Activated naive CD8-positive, alpha-beta T cell treated with anti-CD3 and anti-CD28 coated beads, Interleukin-2, amount 10 ng/mL, durations not matched to agents 7 days and 5 days (primary cell): ENCODE results near the gene NFE2L1. TPM values are rescaled to one million over a fixed set of nuclear protein-coding genes. Genes with fewer than 3 reads are reported as not detected.
A peak's percentile ranks its signal among the peaks of the same experiment; 100 is the strongest.

Source experiments
- ATAC-seq: fragments of 150-1000 bp; cut with Tn5 transposase; one replicate; pipeline ENCODE4 v1.10.0; 2021; ENCODE audit warnings: low read depth, moderate library complexity
- POLR2A ChIA-PET: fragments of 350-600 bp; sonication (Branson Sonifier 250); formaldehyde crosslinking; loops from one replicate; lab custom pipeline; 2021; ENCODE audit warnings: antibody characterized with exemption; lab: Charles Lee
- DNase-seq: peaks from one replicate; pipeline ENCODE4 v3.0.0; 2021
- H3K27ac Mint-ChIP-seq: one replicate; pipeline ENCODE4 v1.8.0; 2022; ENCODE audit warnings: mild to moderate bottlenecking, mixed read lengths
- H3K27me3 Mint-ChIP-seq: one replicate; pipeline ENCODE4 v1.8.0; 2022; ENCODE audit warnings: mild to moderate bottlenecking, moderate library complexity, mixed read lengths
- H3K36me3 Mint-ChIP-seq: one replicate; pipeline ENCODE4 v1.8.0; 2021; ENCODE audit warnings: mild to moderate bottlenecking, mixed read lengths
- H3K4me1 Mint-ChIP-seq: one replicate; pipeline ENCODE4 v1.8.0; 2021; ENCODE audit warnings: mixed read lengths
- H3K4me3 Mint-ChIP-seq: one replicate; pipeline ENCODE4 v1.8.0; 2022; ENCODE audit warnings: mild to moderate bottlenecking, moderate library complexity, mixed read lengths
- H3K9me3 Mint-ChIP-seq: one replicate; pipeline ENCODE4 v1.8.0; 2021; ENCODE audit warnings: mixed read lengths
- microRNA-seq: library from miRNA; unstranded; fragments of <30 nt; microRNA quantifications from one replicate; pipeline ENCODE4 v1.2.0, GENCODE V29; 2022
- total RNA-seq, 2 experiments: library from RNA; stranded (reverse); gene quantifications; one replicate each; pipeline ENCODE4 v1.2.3, GENCODE V29; 2021

NFE2L1 gene
- total RNA-seq, 2 experiments from 2014 or later: 62.2 to 63.1 TPM

- peaks cover 13% of the 10 kb centered on the region for H3K36me3 Mint-ChIP-seq
- no peaks in the 10 kb centered on the region for H3K9me3 Mint-ChIP-seq
- H3K4me3 Mint-ChIP-seq: peak within 1 kb of the TSS; percentile 97
- POLR2A ChIA-PET: interaction anchor here (0.6 to 5.9 kb wide), 5 partner anchors 11 to 1510 kb away, joined by 3 to 45 read pairs (median 3); partner anchors contain the start of gene NFE2L1
- DNase-seq: peak; percentile 97
- peak; percentile 97 for ATAC-seq
- H3K27me3 Mint-ChIP-seq: no peaks in the 10 kb centered on the region
- peak within 1 kb of the TSS; percentile 94 for H3K27ac Mint-ChIP-seq
- H3K4me1 Mint-ChIP-seq: peaks cover 41% of the 10 kb centered on the region
Observed at GRCh38 chr17:48101012-48101720, 53.0 kb downstream of the NFE2L1 start, which contains the start of gene CBX1. Gene CBX1 (minus strand): TSS chr17:48101478. CDS start chr17:48077004, 24,474 bp downstream.

GRCh38 chr17:48102043-48102750 lies 54.0 kb downstream of the NFE2L1 start:
- no peaks in the 10 kb centered on the region for H3K27me3 Mint-ChIP-seq
- peaks cover 13% of the 10 kb centered on the region for H3K36me3 Mint-ChIP-seq
- peaks cover 44% of the 10 kb centered on the region for H3K4me1 Mint-ChIP-seq
- H3K9me3 Mint-ChIP-seq: no peaks in the 10 kb centered on the region
- ATAC-seq: no peak
- peak overlapping the region; percentile 86 for H3K27ac Mint-ChIP-seq
- POLR2A ChIA-PET: interaction anchor here (0.6 to 5.9 kb wide), 4 partner anchors 10 to 148 kb away, joined by 3 to 45 read pairs (median 3); no protein-coding TSS in a partner anchor
- peak overlapping the region; percentile 70 for H3K4me3 Mint-ChIP-seq
- no peak for DNase-seq

- H3K4me1 Mint-ChIP-seq: peaks cover 43% of the 10 kb centered on the region
- H3K4me3 Mint-ChIP-seq: peak overlapping the region; percentile 71
- no peak for ATAC-seq
- no peaks in the 10 kb centered on the region for H3K27me3 Mint-ChIP-seq
- H3K36me3 Mint-ChIP-seq: peaks cover 14% of the 10 kb centered on the region
- DNase-seq: no peak
- POLR2A ChIA-PET: interaction anchor here (0.6 to 5.9 kb wide), 9 partner anchors 9 to 1242 kb away, joined by 3 to 45 read pairs (median 4); partner anchors contain the start of gene PNPO
- H3K27ac Mint-ChIP-seq: peak overlapping the region; percentile 86
- no peaks in the 10 kb centered on the region for H3K9me3 Mint-ChIP-seq
Observed at GRCh38 chr17:48102798-48103715, 54.9 kb downstream of the NFE2L1 start.

- Mint-ChIP-seq H3K4me3 (peak overlapping the region; percentile 32), H3K4me1 (peaks cover 48% of the 10 kb centered on the region), H3K9me3 (no peaks in the 10 kb centered on the region), H3K27me3 (no peaks in the 10 kb centered on the region), H3K27ac (peak overlapping the region; percentile 72), H3K36me3 (peaks cover 14% of the 10 kb centered on the region)
- POLR2A ChIA-PET: interaction anchor here (5.9 kb wide), 1 partner anchor 8 kb away, joined by 45 read pairs; no protein-coding TSS in a partner anchor
- DNase-seq: no peak
- ATAC-seq: no peak
Observed at GRCh38 chr17:48104440-48104839, 56.3 kb downstream of the NFE2L1 start.

- POLR2A ChIA-PET: interaction anchor here (0.6 to 3.2 kb wide), 4 partner anchors 12 to 86 kb away, joined by 3 to 18 read pairs (median 8); partner anchors contain the start of gene NFE2L1
- Mint-ChIP-seq H3K27me3 (no peaks in the 10 kb centered on the region), H3K9me3 (no peaks in the 10 kb centered on the region), H3K27ac (peak overlapping the region; percentile 99), H3K4me3 (peak overlapping the region; percentile 100), H3K4me1 (peaks cover 52% of the 10 kb centered on the region), H3K36me3 (peaks cover 21% of the 10 kb centered on the region)
- ATAC-seq (no peak), DNase-seq (no peak)
Observed at GRCh38 chr17:48106802-48107136, 58.6 kb downstream of the NFE2L1 start.

GRCh38 chr17:48107137-48108055 lies 59.2 kb downstream of the NFE2L1 start, which contains the start of gene SNX11:
Gene SNX11 (plus strand): TSS chr17:48107766. CDS start chr17:48112044, 4,278 bp downstream.
- Mint-ChIP-seq H3K9me3 (no peaks in the 10 kb centered on the region), H3K36me3 (peaks cover 26% of the 10 kb centered on the region), H3K27ac (peak within 1 kb of the TSS; percentile 99), H3K27me3 (no peaks in the 10 kb centered on the region), H3K4me1 (peaks cover 55% of the 10 kb centered on the region), H3K4me3 (peak within 1 kb of the TSS; percentile 100)
- POLR2A ChIA-PET: interaction anchor here (0.7 to 3.2 kb wide), 7 partner anchors 9 to 212 kb away, joined by 3 to 18 read pairs (median 4); partner anchors contain the start of genes NFE2L1 and SP2
- ATAC-seq (peak; percentile 91), DNase-seq (peak; percentile 94)

GRCh38 chr17:48110761-48111160 lies 62.6 kb downstream of the NFE2L1 start:
- Mint-ChIP-seq H3K4me1 (peaks cover 46% of the 10 kb centered on the region), H3K9me3 (no peaks in the 10 kb centered on the region), H3K36me3 (peaks cover 20% of the 10 kb centered on the region), H3K27ac (peak overlapping the region; percentile 63), H3K27me3 (no peaks in the 10 kb centered on the region), H3K4me3 (peak overlapping the region; percentile 50)
- no peak for ATAC-seq
- DNase-seq: no peak
- POLR2A ChIA-PET: interaction anchor here (4.0 kb wide), 1 partner anchor 9 kb away, joined by 45 read pairs; the partner anchor contains the start of gene CBX1

Small RNAs within 50 kb of the gene (microRNA-seq; reads per million reads assigned to microRNA genes)
- 84.2 reads per million, percentile 53 among the genes with 10 or more reads in this experiment for gene MIR152

Other genes starting within 250 kb of the NFE2L1 start
- 10 to 100 TPM; 50.8 to 50.9 TPM for gene OSBPL7, start 226.6 kb upstream of the NFE2L1 start, total RNA-seq
- gene MRPL10, start 216.8 kb upstream of the NFE2L1 start, total RNA-seq: 10 to 100 TPM; 49.7 to 50.3 TPM
- under 1 TPM; 0.42 to 0.43 TPM for gene LRRC46, start 216.7 kb upstream of the NFE2L1 start, total RNA-seq
- gene SCRN2, start 207.1 kb upstream of the NFE2L1 start, total RNA-seq: 10 to 100 TPM; 38.0 to 39.6 TPM
- gene SP6, start 197.2 kb upstream of the NFE2L1 start, total RNA-seq: under 1 TPM; 0.09 to 0.22 TPM
- gene SP2, start 152.1 kb upstream of the NFE2L1 start, total RNA-seq: 10 to 100 TPM; 28.1 to 28.2 TPM
- 10 to 100 TPM; 32.5 to 32.8 TPM for gene PNPO, start 106.8 kb upstream of the NFE2L1 start, total RNA-seq
- gene PRR15L, start 90.5 kb upstream of the NFE2L1 start, total RNA-seq: not detected
- gene CDK5RAP3, start 77.2 kb upstream of the NFE2L1 start, total RNA-seq: 100 to 1,000 TPM; 286 to 287 TPM
- gene COPZ2, start 10.6 kb upstream of the NFE2L1 start, total RNA-seq: 1 to 10 TPM; 6.1 to 8.8 TPM
- 10 to 100 TPM; 55.1 to 56.0 TPM for gene CBX1, start 53.1 kb downstream of the NFE2L1 start, total RNA-seq
- gene SNX11, start 59.4 kb downstream of the NFE2L1 start, total RNA-seq: 10 to 100 TPM; 31.3 to 36.8 TPM